NCI-H2196 (cell line): ENCODE measurements around the gene WDR17.

Source experiments
- DNase-seq: peaks from one replicate; lab custom pipeline; 2025; ENCODE audit not compliant: unreplicated experiment; lab: John Stamatoyannopoulos, UW

Gene WDR17

GRCh38 chr4:176090115-176090514 is 24.5 kb downstream of the WDR17 start:
- DNase-seq: no peak

- DNase-seq: no peak
Measured at GRCh38 chr4:176099314-176099713, 33.7 kb downstream of the WDR17 start.

- no peak for DNase-seq
Measured at GRCh38 chr4:176102414-176103063, 36.9 kb downstream of the WDR17 start.

GRCh38 chr4:176107695-176108094 is 42.1 kb downstream of the WDR17 start:
- DNase-seq: no peak

- DNase-seq: no peak
Measured at GRCh38 chr4:176123710-176124407, 58.2 kb downstream of the WDR17 start.

GRCh38 chr4:176125063-176125462 is 59.4 kb downstream of the WDR17 start:
- DNase-seq: no peak

- DNase-seq: no peak
Measured at GRCh38 chr4:176134670-176135069, 69.0 kb downstream of the WDR17 start.

GRCh38 chr4:176137631-176138030 is 72.0 kb downstream of the WDR17 start:
- no peak for DNase-seq

- no peak for DNase-seq
Measured at GRCh38 chr4:176139518-176139917, 73.9 kb downstream of the WDR17 start.

GRCh38 chr4:176142253-176142652 is 76.6 kb downstream of the WDR17 start:
- no peak for DNase-seq

GRCh38 chr4:176149680-176150355 is 84.2 kb downstream of the WDR17 start:
- no peak for DNase-seq

- DNase-seq: peak; percentile 0
Measured at GRCh38 chr4:176150356-176150682, 84.7 kb downstream of the WDR17 start.

- no peak for DNase-seq
Measured at GRCh38 chr4:176150704-176151103, 85.1 kb downstream of the WDR17 start.

GRCh38 chr4:176153124-176153523 is 87.5 kb downstream of the WDR17 start:
- DNase-seq: no peak

- no peak for DNase-seq
Measured at GRCh38 chr4:176156656-176157055, 91.0 kb downstream of the WDR17 start.

- DNase-seq: no peak
Measured at GRCh38 chr4:176163041-176163440, 97.4 kb downstream of the WDR17 start.

GRCh38 chr4:176185051-176185450 is 119.4 kb downstream of the WDR17 start:
- no peak for DNase-seq

- no peak for DNase-seq
Measured at GRCh38 chr4:176186067-176186466, 120.4 kb downstream of the WDR17 start.

- no peak for DNase-seq
Measured at GRCh38 chr4:176186671-176187395, 121.2 kb downstream of the WDR17 start.

GRCh38 chr4:176187624-176188023 is 122.0 kb downstream of the WDR17 start:
- DNase-seq: no peak

GRCh38 chr4:176188654-176189053 is 123.0 kb downstream of the WDR17 start:
- no peak for DNase-seq
